H1 (cell line): ENCODE data around the gene TRAPPC8. TPM values are rescaled to one million over a fixed set of nuclear protein-coding genes. Genes with fewer than 3 reads are reported as not detected.

Source experiments
- CTCF ChIA-PET: fragments of 300-600 bp; sonication (Branson Sonifier 250); formaldehyde crosslinking; loops from one replicate; lab custom pipeline; 2021; ENCODE audit not compliant: partially characterized antibody; lab: Charles Lee
- POLR2A ChIA-PET: fragments of 300-600 bp; sonication (Branson Sonifier 250); formaldehyde crosslinking; loops from one replicate; lab custom pipeline; 2021; ENCODE audit warnings: inconsistent platforms; ENCODE audit not compliant: partially characterized antibody; lab: Charles Lee
- DNase-seq, 2 experiments: peaks; one replicate each; pipeline versions ENCODE4 v3.0.0 to v3.0.0-alpha.2; 2010 to 2022; ENCODE audit warnings: low spot score in 2 of 2, low read depth in 1 of 2, mixed read lengths in 1 of 2
- FAIRE-seq: peaks from 2 replicates; lab custom pipeline; 2011; peaks lifted over from hg19 to GRCh38; lab: Jason Lieb, UNC
- H2AFZ ChIP-seq: 2 replicates; pipeline ENCODE4 v1.8.1; 2012; ENCODE audit warnings: low read length, inconsistent platforms
- H2AK5ac ChIP-seq: 2 replicates; pipeline ENCODE4 v1.6.1; 2013; ENCODE audit warnings: low read depth, low read length
- H2BK120ac ChIP-seq: replicated peaks from 2 replicates; pipeline ENCODE3; 2013; ENCODE audit warnings: low read depth, low read length, inconsistent platforms
- H2BK12ac ChIP-seq: 2 replicates; pipeline ENCODE4 v1.6.1; 2013; ENCODE audit warnings: low read depth, low read length
- H2BK15ac ChIP-seq: 2 replicates; pipeline ENCODE4 v1.6.1; 2013; ENCODE audit warnings: low read length
- H2BK20ac ChIP-seq: 2 replicates; pipeline ENCODE4 v1.6.1; 2013; ENCODE audit warnings: low read length
- H2BK5ac ChIP-seq: 2 replicates; pipeline ENCODE4 v1.6.1; 2013; ENCODE audit warnings: low read depth, low read length
- H3K14ac ChIP-seq: 2 replicates; pipeline ENCODE4 v1.6.1; 2013; ENCODE audit warnings: inconsistent platforms; ENCODE audit not compliant: insufficient read length
- H3K18ac ChIP-seq: 2 replicates; pipeline ENCODE4 v1.6.1; 2013; ENCODE audit warnings: low read length; ENCODE audit errors: extremely low read depth
- H3K23ac ChIP-seq: 2 replicates; pipeline ENCODE4 v1.6.1; 2013; ENCODE audit warnings: inconsistent platforms; ENCODE audit not compliant: insufficient read length
- H3K23me2 ChIP-seq: 2 replicates; pipeline ENCODE4 v1.6.1; 2013; ENCODE audit warnings: low read depth, low read length
- H3K27ac ChIP-seq: 2 replicates; pipeline ENCODE4 v1.6.1; 2011; ENCODE audit warnings: low read depth, low read length, inconsistent platforms
- H3K27me3 ChIP-seq, 4 experiments: replicated peaks in 1 of 4; 1 replicate in 1 of 4; 2 replicates in 3 of 4; pipeline versions ENCODE4 v1.6.1 to v1.8.1; 2011 to 2013; ENCODE audit warnings: low read length in 3 of 4, mild to moderate bottlenecking in 3 of 4, inconsistent platforms in 2 of 4, mixed read lengths in 2 of 4, moderate library complexity in 1 of 4; ENCODE audit not compliant: control insufficient read depth in 3 of 4, insufficient read depth in 3 of 4; ENCODE audit errors: extremely low read depth in 1 of 4
- H3K36me3 ChIP-seq, 4 experiments: 2 replicates each; pipeline versions ENCODE4 v1.6.1 to v1.8.1; 2011 to 2013; ENCODE audit warnings: mild to moderate bottlenecking in 4 of 4, low read length in 3 of 4, moderate library complexity in 2 of 4, control low read depth in 1 of 4, inconsistent platforms in 1 of 4; ENCODE audit not compliant: insufficient read depth in 4 of 4, control insufficient read depth in 2 of 4
- H3K4ac ChIP-seq: replicated peaks from 2 replicates; pipeline ENCODE3; 2013; ENCODE audit warnings: low read length, low read depth, mixed read lengths, inconsistent platforms; ENCODE audit not compliant: insufficient read length
- H3K4me1 ChIP-seq, 4 experiments: replicated peaks in 1 of 4; 1 replicate in 1 of 4; 2 replicates in 3 of 4; pipeline versions ENCODE4 v1.6.1 to v1.8.1; 2011 to 2013; ENCODE audit warnings: low read length in 3 of 4, inconsistent platforms in 2 of 4, mixed read lengths in 1 of 4; ENCODE audit not compliant: insufficient read depth in 4 of 4, control insufficient read depth in 3 of 4
- H3K4me2 ChIP-seq, 2 experiments: 2 replicates each; pipeline versions ENCODE4 v1.6.1 to v1.8.1; 2011 to 2013; ENCODE audit warnings: low read depth in 2 of 2, low read length in 2 of 2, control low read depth in 1 of 2, inconsistent platforms in 1 of 2, mild to moderate bottlenecking in 1 of 2; ENCODE audit not compliant: insufficient read depth in 1 of 2
- H3K4me3 ChIP-seq, 4 experiments: fragments of 200-600, 300-600 bp in 1 of 4; sonication (generic), shearing (Covaris generic), sonication (Bioruptor Twin) in 1 of 4; 2 replicates each; pipeline versions ENCODE4 v1.5.1 to v1.8.1; 2011 to 2016; ENCODE audit warnings: low read length in 4 of 4, low read depth in 3 of 4, control low read depth in 2 of 4, inconsistent platforms in 2 of 4, mild to moderate bottlenecking in 2 of 4, mixed read lengths in 1 of 4, moderate library complexity in 1 of 4; ENCODE audit not compliant: insufficient read depth in 2 of 4; ENCODE audit errors: extremely low read depth in 1 of 4
- H3K56ac ChIP-seq: replicated peaks from 2 replicates; pipeline ENCODE3; 2013; ENCODE audit warnings: low read depth, mild to moderate bottlenecking, mixed read lengths, low read length, inconsistent platforms; ENCODE audit not compliant: insufficient read length
- H3K79me1 ChIP-seq: 2 replicates; pipeline ENCODE4 v1.6.1; 2013; ENCODE audit warnings: low read depth, low read length, control low read depth
- H3K79me2 ChIP-seq, 2 experiments: 2 replicates each; pipeline versions ENCODE4 v1.6.1 to v1.8.1; 2012 to 2013; ENCODE audit warnings: low read length in 2 of 2, mild to moderate bottlenecking in 2 of 2, inconsistent platforms in 1 of 2; ENCODE audit not compliant: insufficient read depth in 2 of 2, control insufficient read depth in 1 of 2
- H3K9ac ChIP-seq, 4 experiments: replicated peaks in 1 of 4; 1 replicate in 1 of 4; 2 replicates in 3 of 4; pipeline versions ENCODE4 v1.6.1 to v1.8.1; 2011 to 2013; ENCODE audit warnings: low read depth in 3 of 4, low read length in 3 of 4, control low read depth in 2 of 4, mild to moderate bottlenecking in 2 of 4, moderate library complexity in 2 of 4, inconsistent platforms in 1 of 4; ENCODE audit errors: extremely low read depth in 1 of 4
- H3K9me3 ChIP-seq, 2 experiments: 2 replicates each; pipeline versions ENCODE4 v1.6.1 to v1.8.1; 2012 to 2013; ENCODE audit warnings: mild to moderate bottlenecking in 2 of 2, moderate library complexity in 2 of 2, control low read depth in 1 of 2, inconsistent platforms in 1 of 2, low read depth in 1 of 2, low read length in 1 of 2, mixed read lengths in 1 of 2; ENCODE audit not compliant: insufficient read depth in 2 of 2
- H4K20me1 ChIP-seq, 2 experiments: replicated peaks in 1 of 2; 2 replicates each; pipeline versions ENCODE3 to v1.8.1; 2011 to 2013; ENCODE audit warnings: inconsistent platforms in 2 of 2, low read length in 2 of 2, mild to moderate bottlenecking in 1 of 2; ENCODE audit not compliant: insufficient read depth in 2 of 2, control insufficient read depth in 1 of 2
- H4K5ac ChIP-seq: 2 replicates; pipeline ENCODE4 v1.6.1; 2013; ENCODE audit warnings: low read length, low read depth, mixed read lengths, inconsistent platforms; ENCODE audit not compliant: insufficient read length
- H4K8ac ChIP-seq: 2 replicates; pipeline ENCODE4 v1.8.0; 2013; ENCODE audit warnings: mild to moderate bottlenecking, moderate library complexity, low read length, inconsistent platforms; ENCODE audit not compliant: insufficient read depth; ENCODE audit errors: extremely low read depth
- H4K91ac ChIP-seq: replicated peaks from 2 replicates; pipeline ENCODE3; 2013; ENCODE audit warnings: low read length, mixed read lengths, inconsistent platforms; ENCODE audit not compliant: insufficient read length
- CHD2 ChIP-seq: IDR thresholded peaks from 2 replicates; pipeline ENCODE4 v1.6.1; 2012; ENCODE audit warnings: low read length, improper control_type of control experiment
- EGR1 ChIP-seq: IDR thresholded peaks from 2 replicates; pipeline ENCODE4 v1.6.1; 2011; ENCODE audit warnings: low read depth, low read length, borderline replicate concordance
- GABPA ChIP-seq: IDR thresholded peaks from 2 replicates; pipeline ENCODE4 v1.6.1; 2011; ENCODE audit warnings: mild to moderate bottlenecking, low read length, moderate library complexity, borderline replicate concordance; ENCODE audit not compliant: insufficient read depth
- KDM5A ChIP-seq: fragments of 200-600 bp; IDR thresholded peaks from 2 replicates; pipeline ENCODE4 v1.7.1; 2012; ENCODE audit warnings: mild to moderate bottlenecking, low read length, inconsistent platforms, mixed read lengths
- MAFK ChIP-seq: IDR thresholded peaks from 2 replicates; pipeline ENCODE4 v1.6.1; 2012; ENCODE audit warnings: low read depth, mild to moderate bottlenecking, improper control_type of control experiment, low read length
- PHF8 ChIP-seq: fragments of 200-600 bp; sonication (generic); conservative IDR thresholded peaks from 2 replicates; pipeline ENCODE4 v1.7.1; 2012; ENCODE audit warnings: low read depth, mild to moderate bottlenecking, inconsistent platforms, low read length, moderate library complexity
- POLR2A ChIP-seq, 2 experiments: IDR thresholded peaks; 1 replicate in 1 of 2; 2 replicates in 1 of 2; pipeline ENCODE4 v1.6.1; 2011; ENCODE audit warnings: low read depth in 2 of 2, low read length in 2 of 2, mild to moderate bottlenecking in 2 of 2; ENCODE audit errors: control extremely low read depth in 1 of 2
- SIRT6 ChIP-seq: IDR thresholded peaks from one replicate; pipeline ENCODE4 v1.7.1; 2012; ENCODE audit warnings: low read length, inconsistent platforms
- SIX5 ChIP-seq: IDR thresholded peaks from 2 replicates; pipeline ENCODE4 v1.6.1; 2011; ENCODE audit warnings: mild to moderate bottlenecking, low read depth, low read length
- TAF7 ChIP-seq: optimal IDR thresholded peaks from 2 replicates; pipeline ENCODE3; 2011; ENCODE audit warnings: low read depth, mild to moderate bottlenecking, inconsistent platforms, low read length, moderate library complexity, borderline replicate concordance
- USF2 ChIP-seq: IDR thresholded peaks from 2 replicates; pipeline ENCODE4 v1.6.1; 2011; ENCODE audit warnings: low read length, improper control_type of control experiment
- WGBS, 2 experiments: shearing (Covaris generic) in 1 of 2; methylation state at CpG; one replicate each; pipeline versions ENCODE4 v1.1.6 to v1.1.7; 2013 to 2015; ENCODE audit warnings: low lambda C conversion rate in 2 of 2, mixed read lengths in 2 of 2, inconsistent platforms in 1 of 2, low coverage in 1 of 2, missing lambda C conversion rate in 1 of 2; ENCODE audit not compliant: insufficient replicate concordance in 2 of 2, insufficient coverage in 1 of 2, insufficient read length in 1 of 2; ENCODE audit errors: extremely low coverage in 1 of 2, missing lambda C conversion rate in 1 of 2; 5-methylcytosine and 5-hydroxymethylcytosine counted together
- polyA plus RNA-seq, 7 experiments: library from polyadenylated mRNA; depleted of rRNA in 3 of 7; stranded (reverse) in 5 of 7; unstranded in 2 of 7; fragments of >200 nt in 5 of 7; fragments of 200-250 nt in 2 of 7; gene quantifications; 1 replicate in 5 of 7; 2 replicates in 1 of 7; 4 replicates in 1 of 7; pipeline versions ENCODE4 v1.2.1 to v1.2.3, GENCODE V29; 2011 to 2013; ENCODE audit warnings: missing spikeins in 2 of 7, mixed read lengths in 2 of 7
- total RNA-seq: library from RNA; stranded (reverse); fragmentation: NEBNext Ultra II Directional; extraction: Animal tissue kit (Norgen Biotek cat#: 25700); gene quantifications from 2 replicates; pipeline ENCODE4 v1.2.1, GENCODE V29; 2021

Gene TRAPPC8
- total and polyA plus RNA-seq, 2 of the 8 experiments (the other 6 are each of a cell fraction or from before 2014, with no cell fraction given), result 43.6 to 56.5 TPM

GRCh38 chr18:31857526-31858106 lies 85.3 kb downstream of the TRAPPC8 start:
- H2AK5ac ChIP-seq, result no peak overlapping the region
- H3K27me3 ChIP-seq, result no peaks in the 10 kb centered on the region
- H3K23ac ChIP-seq, result no peak overlapping the region
- no peak overlapping the region for H3K56ac ChIP-seq
- H3K4ac ChIP-seq, result no peak overlapping the region
- no peak overlapping the region for H2BK5ac ChIP-seq
- FAIRE-seq (no peak), DNase-seq (no peak)
- H2BK120ac ChIP-seq, result no peak overlapping the region
- no peak overlapping the region for H3K27ac ChIP-seq
- H2AFZ ChIP-seq, result no peak overlapping the region
- 96% methylated on average over 6 of the region's 6 CpGs; no CpG with 5 or more reads in 1 of the 2 experiments for WGBS, 2 experiments
- H4K5ac ChIP-seq, result no peak overlapping the region
- no peaks in the 10 kb centered on the region for H3K23me2 ChIP-seq
- H3K9me3 ChIP-seq, result no peaks in the 10 kb centered on the region
- no peak overlapping the region for H2BK12ac ChIP-seq
- no peak overlapping the region for H3K14ac ChIP-seq
- H3K79me2 ChIP-seq, result no peaks in the 10 kb centered on the region
- no peak overlapping the region for H2BK20ac ChIP-seq
- H4K91ac ChIP-seq, result no peak overlapping the region
- H3K79me1 ChIP-seq, result no peaks in the 10 kb centered on the region
- ChIA-PET POLR2A (no interaction called here), CTCF (no interaction called here)
- H3K36me3 ChIP-seq, result peaks cover 0 to 56% (median 6%) of the 10 kb centered on the region in 4 experiments; a peak in 5 of 8 replicates
- H3K9ac ChIP-seq, result no peak overlapping the region
- H4K8ac ChIP-seq, result no peak overlapping the region
- H3K18ac ChIP-seq, result no peak overlapping the region
- no peak overlapping the region for H2BK15ac ChIP-seq
- no peak overlapping the region for H3K4me2 ChIP-seq
- no peaks in the 10 kb centered on the region for H3K4me1 ChIP-seq
- H3K4me3 ChIP-seq, result no peak overlapping the region
- H4K20me1 ChIP-seq, result no peaks in the 10 kb centered on the region
- TF ChIP-seq EGR1 (no peak), SIX5 (no peak), USF2 (no peak), GABPA (no peak), PHF8 (no peak), KDM5A (no peak), MAFK (no peak; the same call in 1 of the 2 replicates), CHD2 (no peak), SIRT6 (no peak), TAF7 (no peak), POLR2A (IDR thresholded peaks at IDR 0.05; ENCODE audit: control extremely low read depth in 1 of 2, low read depth in 2 of 2, low read length in 2 of 2) (no peak)
